ENCODE results near the gene ALOX5. TPM values are rescaled to one million over a fixed set of nuclear protein-coding genes. Genes with fewer than 3 reads are reported as not detected.
A peak's percentile ranks its signal among the peaks of the same experiment; 100 is the strongest.

Gene ALOX5
- total and polyA plus RNA-seq, 8 donors: 6.2 to 44.3 (median 30.8) TPM

- 65 to 66% methylated on average over 9 of the region's 9 CpGs for WGBS, 2 donors
- ATAC-seq: peak; percentile 44 to 54 (median 50)
- H3K27me3 ChIP-seq: no peaks in the 10 kb centered on the region
- no peak for TF ChIP-seq CTCF (IDR thresholded peaks at IDR 0.05)
- no peak for FAIRE-seq
- H3K36me3 ChIP-seq: peaks cover 0 to 15% (median 0%) of the 10 kb centered on the region in 3 donors
- H3K27ac ChIP-seq: peak overlapping the region; percentile 36 to 76 (median 57)
- H3K4me3 ChIP-seq: no peak overlapping the region
- peak in 2 of 6 donors; percentile 30 to 65 for DNase-seq
- H3K9me3 ChIP-seq: no peaks in the 10 kb centered on the region
- H3K4me1 ChIP-seq: peaks cover 21 to 32% (median 26%) of the 10 kb centered on the region in 3 donors
- intact Hi-C loops (cut with DNase I): no loop called here
Measured at GRCh38 chr10:45453639-45454255, 79.7 kb downstream of the ALOX5 start.

GRCh38 chr10:45454262-45454661 is 80.2 kb downstream of the ALOX5 start:
- Histone ChIP-seq H3K36me3 (peaks cover 0 to 20% (median 0%) of the 10 kb centered on the region in 3 donors), H3K4me1 (peaks cover 21 to 30% (median 21%) of the 10 kb centered on the region in 3 donors), H3K9me3 (no peaks in the 10 kb centered on the region), H3K27ac (peak overlapping the region; percentile 36 to 76 (median 57)), H3K4me3 (no peak overlapping the region), H3K27me3 (no peaks in the 10 kb centered on the region)
- intact Hi-C loops (cut with DNase I): no loop called here
- 33 to 34% methylated on average over 9 of the region's 9 CpGs for WGBS, 2 donors
- DNase-seq (peak in 3 of 6 donors; percentile 34 to 54 (median 46)), ATAC-seq (peak; percentile 80 to 83 (median 82)), FAIRE-seq (no peak)
- TF ChIP-seq CTCF (IDR thresholded peaks at IDR 0.05): no peak

GRCh38 chr10:45454859-45455258 is 80.8 kb downstream of the ALOX5 start:
- peak in 1 of 6 donors; percentile 44 for DNase-seq
- Histone ChIP-seq H3K36me3 (peaks cover 0 to 25% (median 0%) of the 10 kb centered on the region in 3 donors), H3K27me3 (no peaks in the 10 kb centered on the region), H3K4me3 (no peak overlapping the region), H3K4me1 (peaks cover 21 to 30% (median 21%) of the 10 kb centered on the region in 3 donors), H3K27ac (peak overlapping the region in 2 of 4 donors; percentile 3 to 61), H3K9me3 (no peaks in the 10 kb centered on the region)
- TF ChIP-seq CTCF (IDR thresholded peaks at IDR 0.05): no peak
- intact Hi-C loops (cut with DNase I): no loop called here
- FAIRE-seq: no peak
- ATAC-seq: peak in 1 of 4 donors; percentile 8
- WGBS, 2 donors: 56 to 63% methylated on average over 3 of the region's 3 CpGs

GRCh38 chr10:45456233-45456632 is 82.2 kb downstream of the ALOX5 start:
- FAIRE-seq (no peak), DNase-seq (no peak), ATAC-seq (no peak)
- intact Hi-C loops (cut with DNase I): no loop called here
- no peak overlapping the region for H3K27ac ChIP-seq
- H3K36me3 ChIP-seq: peaks cover 0 to 32% (median 8%) of the 10 kb centered on the region in 3 donors
- no peak overlapping the region for H3K4me3 ChIP-seq
- no peak for TF ChIP-seq CTCF (IDR thresholded peaks at IDR 0.05)
- H3K9me3 ChIP-seq: no peaks in the 10 kb centered on the region
- peaks cover 21 to 30% (median 21%) of the 10 kb centered on the region in 3 donors for H3K4me1 ChIP-seq
- no peaks in the 10 kb centered on the region for H3K27me3 ChIP-seq
- WGBS, 2 donors: 93 to 98% methylated on average over 7 of the region's 7 CpGs

GRCh38 chr10:45456822-45457221 is 82.8 kb downstream of the ALOX5 start:
- Histone ChIP-seq H3K27ac (no peak overlapping the region), H3K27me3 (no peaks in the 10 kb centered on the region), H3K9me3 (no peaks in the 10 kb centered on the region), H3K4me3 (no peak overlapping the region), H3K4me1 (peaks cover 20 to 30% (median 21%) of the 10 kb centered on the region in 3 donors), H3K36me3 (peaks cover 0 to 36% (median 8%) of the 10 kb centered on the region in 3 donors)
- DNase-seq (peak in 2 of 6 donors; percentile 31 to 45), FAIRE-seq (no peak), ATAC-seq (no peak)
- intact Hi-C loops (cut with DNase I): no loop called here
- WGBS, 2 donors: 92 to 94% methylated on average over 7 of the region's 7 CpGs
- no peak for TF ChIP-seq CTCF (IDR thresholded peaks at IDR 0.05)

Data from pancreas (tissue), 10 donors.